Measurements from ENCODE around the gene BCL6. TPM values are rescaled to one million over a fixed set of nuclear protein-coding genes. Genes with fewer than 3 reads are reported as not detected.

Gene BCL6
- total and polyA plus RNA-seq, 10 of the 15 experiments (the other 5 are each of a cell fraction or from before 2014, with no cell fraction given), result 0.04 to 0.85 (median 0.15) TPM

DNA sequence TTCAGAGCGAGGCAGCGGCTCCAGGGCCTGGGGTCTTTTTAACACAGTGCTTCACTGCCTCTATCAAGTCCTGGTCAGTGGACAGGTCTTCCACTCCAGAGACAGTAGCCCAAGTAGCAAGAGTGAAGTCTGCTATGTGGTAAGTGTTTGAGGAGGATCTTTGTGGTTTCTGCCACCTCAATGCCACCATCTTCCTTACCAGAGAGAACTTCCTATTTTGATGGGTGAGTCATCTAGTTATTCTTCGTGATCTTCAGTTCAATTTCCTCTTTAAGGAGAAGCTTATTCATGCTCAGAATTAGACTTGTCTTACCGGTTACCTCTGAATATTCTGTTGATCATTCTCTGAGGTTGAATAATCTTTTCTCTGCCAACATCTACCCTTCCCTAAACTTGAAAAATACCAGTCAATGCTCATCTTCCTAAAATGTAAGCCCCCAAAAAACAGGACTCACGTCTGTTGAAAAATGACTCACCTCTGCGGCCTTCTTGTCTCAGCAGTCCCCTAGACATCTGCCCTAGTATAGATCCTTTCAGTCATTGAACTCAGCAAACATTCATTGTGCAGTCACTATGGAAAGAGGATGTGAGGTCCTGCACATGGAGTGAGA is 32.2 kb upstream of the BCL6 start (continued):
- TF ChIP-seq, protein P1, sequence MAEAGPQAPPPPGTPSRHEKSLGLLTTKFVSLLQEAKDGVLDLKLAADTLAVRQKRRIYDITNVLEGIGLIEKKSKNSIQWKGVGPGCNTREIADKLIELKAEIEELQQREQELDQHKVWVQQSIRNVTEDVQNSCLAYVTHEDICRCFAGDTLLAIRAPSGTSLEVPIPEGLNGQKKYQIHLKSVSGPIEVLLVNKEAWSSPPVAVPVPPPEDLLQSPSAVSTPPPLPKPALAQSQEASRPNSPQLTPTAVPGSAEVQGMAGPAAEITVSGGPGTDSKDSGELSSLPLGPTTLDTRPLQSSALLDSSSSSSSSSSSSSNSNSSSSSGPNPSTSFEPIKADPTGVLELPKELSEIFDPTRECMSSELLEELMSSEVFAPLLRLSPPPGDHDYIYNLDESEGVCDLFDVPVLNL (IDR thresholded peaks at IDR 0.05; ENCODE audit: low read depth, low read length), result no peak
- TF ChIP-seq RBBP5 (conservative IDR thresholded peaks at IDR 0.05) (no peak), HDAC6 (IDR thresholded peaks at IDR 0.05; ENCODE audit: unreplicated experiment) (no peak), JUNB (IDR thresholded peaks at IDR 0.05) (peak; percentile 66), PAX8 (IDR thresholded peaks at IDR 0.05) (no peak), MEF2B (IDR thresholded peaks at IDR 0.05; ENCODE audit: partially characterized antibody, poor library complexity, severe bottlenecking) (no peak), SPI1 (IDR thresholded peaks at IDR 0.05; ENCODE audit: borderline replicate concordance, insufficient read depth, low read depth, low read length) (no peak), YY1 (IDR thresholded peaks at IDR 0.05; ENCODE audit: low read depth, low read length) (0 out of 2 replicates have a peak, but pooled peaks have one; percentile 22), BACH1 (IDR thresholded peaks at IDR 0.05; ENCODE audit: borderline replicate concordance) (no peak), CHD1 (IDR thresholded peaks at IDR 0.05; ENCODE audit: low read depth, low read length) (no peak)
- TF ChIP-seq, protein P2, sequence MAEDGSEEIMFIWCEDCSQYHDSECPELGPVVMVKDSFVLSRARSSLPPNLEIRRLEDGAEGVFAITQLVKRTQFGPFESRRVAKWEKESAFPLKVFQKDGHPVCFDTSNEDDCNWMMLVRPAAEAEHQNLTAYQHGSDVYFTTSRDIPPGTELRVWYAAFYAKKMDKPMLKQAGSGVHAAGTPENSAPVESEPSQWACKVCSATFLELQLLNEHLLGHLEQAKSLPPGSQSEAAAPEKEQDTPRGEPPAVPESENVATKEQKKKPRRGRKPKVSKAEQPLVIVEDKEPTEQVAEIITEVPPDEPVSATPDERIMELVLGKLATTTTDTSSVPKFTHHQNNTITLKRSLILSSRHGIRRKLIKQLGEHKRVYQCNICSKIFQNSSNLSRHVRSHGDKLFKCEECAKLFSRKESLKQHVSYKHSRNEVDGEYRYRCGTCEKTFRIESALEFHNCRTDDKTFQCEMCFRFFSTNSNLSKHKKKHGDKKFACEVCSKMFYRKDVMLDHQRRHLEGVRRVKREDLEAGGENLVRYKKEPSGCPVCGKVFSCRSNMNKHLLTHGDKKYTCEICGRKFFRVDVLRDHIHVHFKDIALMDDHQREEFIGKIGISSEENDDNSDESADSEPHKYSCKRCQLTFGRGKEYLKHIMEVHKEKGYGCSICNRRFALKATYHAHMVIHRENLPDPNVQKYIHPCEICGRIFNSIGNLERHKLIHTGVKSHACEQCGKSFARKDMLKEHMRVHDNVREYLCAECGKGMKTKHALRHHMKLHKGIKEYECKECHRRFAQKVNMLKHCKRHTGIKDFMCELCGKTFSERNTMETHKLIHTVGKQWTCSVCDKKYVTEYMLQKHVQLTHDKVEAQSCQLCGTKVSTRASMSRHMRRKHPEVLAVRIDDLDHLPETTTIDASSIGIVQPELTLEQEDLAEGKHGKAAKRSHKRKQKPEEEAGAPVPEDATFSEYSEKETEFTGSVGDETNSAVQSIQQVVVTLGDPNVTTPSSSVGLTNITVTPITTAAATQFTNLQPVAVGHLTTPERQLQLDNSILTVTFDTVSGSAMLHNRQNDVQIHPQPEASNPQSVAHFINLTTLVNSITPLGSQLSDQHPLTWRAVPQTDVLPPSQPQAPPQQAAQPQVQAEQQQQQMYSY (CRISPR knock-in tag; IDR thresholded peaks at IDR 0.05), result no peak
